HEK293T (cell line): ENCODE results near the gene RBBP5.

Experiments used
- BHLHE40 ChIP-seq: fragments of 450-650 bp; IDR thresholded peaks from 2 replicates; pipeline ENCODE4 v1.6.1; 2016; ENCODE audit warnings: mild to moderate bottlenecking, moderate library complexity, borderline replicate concordance
- HDGF ChIP-seq: fragments of 450-650 bp; IDR thresholded peaks from 2 replicates; pipeline ENCODE4 v1.6.1; 2017; ENCODE audit warnings: antibody characterized with exemption, borderline replicate concordance
- LEF1 ChIP-seq: fragments of 450-650 bp; IDR thresholded peaks from 2 replicates; pipeline ENCODE4 v1.6.1; 2017; ENCODE audit warnings: mild to moderate bottlenecking, borderline replicate concordance
- ZNF384 ChIP-seq: fragments of 450-650 bp; IDR thresholded peaks from 2 replicates; pipeline ENCODE4 v1.6.1; 2016

- TF ChIP-seq BHLHE40: no peak
- no peak for TF ChIP-seq ZNF384
- TF ChIP-seq LEF1: no peak
- no peak for TF ChIP-seq HDGF
Measured at GRCh38 chr1:205071801-205072200, 50.0 kb downstream of the RBBP5 start.
